Progenitor cell of endocrine pancreas (in vitro differentiated cells): ENCODE results near the gene DCDC2B. TPM values are rescaled to one million over a fixed set of nuclear protein-coding genes. Genes with fewer than 3 reads are reported as not detected.

Source experiments
- DNase-seq: peaks from one replicate; pipeline ENCODE4 v3.0.0; 2021; ENCODE audit warnings: low spot score; ENCODE audit not compliant: unreplicated experiment
- H3K27ac Mint-ChIP-seq: 2 replicates; pipeline ENCODE4 v1.8.0; 2021; ENCODE audit warnings: mild to moderate bottlenecking, moderate library complexity, mixed read lengths
- H3K27me3 Mint-ChIP-seq: 2 replicates; pipeline ENCODE4 v1.8.0; 2021; ENCODE audit warnings: mixed read lengths
- H3K36me3 Mint-ChIP-seq: 2 replicates; pipeline ENCODE4 v1.8.0; 2022; ENCODE audit warnings: mixed read lengths; ENCODE audit not compliant: insufficient read depth
- H3K4me1 Mint-ChIP-seq: 2 replicates; pipeline ENCODE4 v1.8.0; 2021; ENCODE audit warnings: low read depth, mixed read lengths
- H3K4me3 Mint-ChIP-seq: 2 replicates; pipeline ENCODE4 v1.8.0; 2021; ENCODE audit warnings: low read depth, mild to moderate bottlenecking, moderate library complexity, mixed read lengths
- H3K9me3 Mint-ChIP-seq: 2 replicates; pipeline ENCODE4 v1.8.0; 2021; ENCODE audit warnings: low read depth, mixed read lengths
- CTCF ChIP-seq: fragments of 200-600 bp; sonication (generic); IDR thresholded peaks from one replicate; pipeline ENCODE4 v1.5.0; 2021; ENCODE audit warnings: antibody characterized with exemption, mild to moderate bottlenecking; ENCODE audit not compliant: unreplicated experiment
- total RNA-seq: library from RNA; stranded (reverse); gene quantifications from 2 replicates; pipeline ENCODE4 v1.2.1, GENCODE V29; 2021

DCDC2B gene
- total RNA-seq, 1 donor from 2014 or later: not detected

GRCh38 chr1:32187850-32188249 lies 21.0 kb upstream of the DCDC2B start:
- Mint-ChIP-seq H3K36me3 (peaks cover 36% of the 10 kb centered on the region), H3K9me3 (no peaks in the 10 kb centered on the region), H3K27ac (no peak overlapping the region), H3K27me3 (no peaks in the 10 kb centered on the region), H3K4me1 (no peaks in the 10 kb centered on the region), H3K4me3 (no peak overlapping the region)
- no peak for DNase-seq
- no peak for TF ChIP-seq CTCF

GRCh38 chr1:32192220-32192948 lies 16.5 kb upstream of the DCDC2B start:
- no peak overlapping the region for H3K4me3 Mint-ChIP-seq
- peaks cover 29% of the 10 kb centered on the region for H3K36me3 Mint-ChIP-seq
- H3K27ac Mint-ChIP-seq: no peak overlapping the region
- H3K4me1 Mint-ChIP-seq: no peaks in the 10 kb centered on the region
- no peak for DNase-seq
- H3K27me3 Mint-ChIP-seq: no peaks in the 10 kb centered on the region
- no peak for TF ChIP-seq CTCF
- no peaks in the 10 kb centered on the region for H3K9me3 Mint-ChIP-seq

GRCh38 chr1:32194984-32195383 lies 13.9 kb upstream of the DCDC2B start:
- H3K27ac Mint-ChIP-seq: no peak overlapping the region
- H3K9me3 Mint-ChIP-seq: no peaks in the 10 kb centered on the region
- no peak for TF ChIP-seq CTCF
- DNase-seq: no peak
- H3K27me3 Mint-ChIP-seq: no peaks in the 10 kb centered on the region
- H3K4me1 Mint-ChIP-seq: peaks cover 2% of the 10 kb centered on the region
- peaks cover 23% of the 10 kb centered on the region for H3K36me3 Mint-ChIP-seq
- no peak overlapping the region for H3K4me3 Mint-ChIP-seq

- no peak for DNase-seq
- TF ChIP-seq CTCF: no peak
- Mint-ChIP-seq H3K4me3 (no peak overlapping the region), H3K36me3 (peaks cover 20% of the 10 kb centered on the region), H3K27me3 (no peaks in the 10 kb centered on the region), H3K27ac (no peak overlapping the region), H3K9me3 (no peaks in the 10 kb centered on the region), H3K4me1 (peaks cover 7% of the 10 kb centered on the region)
Observed at GRCh38 chr1:32195531-32195930, 13.4 kb upstream of the DCDC2B start.

GRCh38 chr1:32195972-32196823 lies 12.7 kb upstream of the DCDC2B start:
- H3K9me3 Mint-ChIP-seq: no peaks in the 10 kb centered on the region
- H3K27ac Mint-ChIP-seq: peak overlapping the region; percentile 10
- peaks cover 7% of the 10 kb centered on the region for H3K4me1 Mint-ChIP-seq
- DNase-seq: no peak
- no peaks in the 10 kb centered on the region for H3K27me3 Mint-ChIP-seq
- no peak for TF ChIP-seq CTCF
- peaks cover 20% of the 10 kb centered on the region for H3K36me3 Mint-ChIP-seq
- H3K4me3 Mint-ChIP-seq: no peak overlapping the region
